ENCODE results near the gene CCDC17. TPM values are rescaled to one million over a fixed set of nuclear protein-coding genes. Genes with fewer than 3 reads are reported as not detected.
"Not testable (repeated sequence)": the region's sequence is repeated elsewhere in the genome, so short reads cannot be mapped to it uniquely, and the experiment has no call there.

CCDC17 gene
- total RNA-seq, 6 experiments from 2014 or later, result 0.81 to 3.1 (median 1.9) TPM

GRCh38 chr1:45607404-45608074, 16.3 kb downstream of the CCDC17 start:
- peaks cover 0 to 22% (median 0%) of the 10 kb centered on the region in 4 donors for H3K36me3 ChIP-seq
- intact Hi-C loops (cut with DNase I), result no loop called here
- no peak for DNase-seq
- H3K9me3 ChIP-seq, result no peaks in the 10 kb centered on the region
- peak in 2 of 4 donors; percentile 34 for ATAC-seq
- H3K4me3 ChIP-seq, result no peak overlapping the region
- H3K27ac ChIP-seq, result no peak overlapping the region
- no peaks in the 10 kb centered on the region for H3K27me3 ChIP-seq
- TF ChIP-seq CTCF (IDR thresholded peaks at IDR 0.05) (no peak), POLR2A (IDR thresholded peaks at IDR 0.05) (no peak)
- WGBS (ENCODE audit: insufficient coverage, low coverage, low lambda C conversion rate, missing lambda C conversion rate), result 62% methylated on average over 6 of the region's 6 CpGs
- H3K4me1 ChIP-seq, result no peaks in the 10 kb centered on the region

- H3K36me3 ChIP-seq, result peaks cover 0 to 22% (median 0%) of the 10 kb centered on the region in 4 donors
- ATAC-seq, result no peak
These were observed 19.6 kb downstream of the CCDC17 start for GRCh38 chr1:45604239-45604638.

GRCh38 chr1:45596765-45597164, 27.1 kb downstream of the CCDC17 start:
- intact Hi-C loops (cut with DNase I); DNase-seq; ATAC-seq; H3K27ac ChIP-seq; H3K4me1 ChIP-seq; H3K4me3 ChIP-seq; H3K9me3 ChIP-seq; H3K27me3 ChIP-seq: not testable (repeated sequence)
- 94% methylated on average over 6 of the region's 8 CpGs for WGBS (ENCODE audit: insufficient coverage, low coverage, low lambda C conversion rate, missing lambda C conversion rate)
- peaks cover 0 to 14% (median 4%) of the 10 kb centered on the region in 4 donors for H3K36me3 ChIP-seq

More at GRCh38 chr1:45604239-45604638, 19.6 kb downstream of the CCDC17 start:
- DNase-seq, result no peak
- WGBS (ENCODE audit: insufficient coverage, low coverage, low lambda C conversion rate, missing lambda C conversion rate), result 93% methylated on average over 2 of the region's 2 CpGs
- no peaks in the 10 kb centered on the region for H3K27me3 ChIP-seq
- H3K27ac ChIP-seq, result no peak overlapping the region
- no peaks in the 10 kb centered on the region for H3K4me1 ChIP-seq
- no peaks in the 10 kb centered on the region for H3K9me3 ChIP-seq
- H3K4me3 ChIP-seq, result no peak overlapping the region
- TF ChIP-seq CTCF (IDR thresholded peaks at IDR 0.05) (no peak), POLR2A (IDR thresholded peaks at IDR 0.05) (no peak)
- intact Hi-C loops (cut with DNase I), result no loop called here

- ATAC-seq (no peak), DNase-seq (no peak)
- H3K4me3 ChIP-seq, result no peak overlapping the region
- peaks cover 0 to 14% (median 4%) of the 10 kb centered on the region in 4 donors for H3K36me3 ChIP-seq
- peaks cover 0 to 6% (median 0%) of the 10 kb centered on the region in 4 donors for H3K4me1 ChIP-seq
- 80% methylated on average over 1 of the region's 4 CpGs for whole genome bisulfite sequencing (ENCODE audit: insufficient coverage, low coverage, low lambda C conversion rate, missing lambda C conversion rate)
- intact Hi-C loops (cut with DNase I), result no loop called here
- H3K9me3 ChIP-seq, result no peaks in the 10 kb centered on the region
- H3K27me3 ChIP-seq, result no peaks in the 10 kb centered on the region
- no peak for TF ChIP-seq CTCF (IDR thresholded peaks at IDR 0.05)
- no peak for TF ChIP-seq POLR2A (IDR thresholded peaks at IDR 0.05)
- H3K27ac ChIP-seq, result no peak overlapping the region
These were observed 29.4 kb downstream of the CCDC17 start for GRCh38 chr1:45594412-45594811.

GRCh38 chr1:45589861-45590260, 34.0 kb downstream of the CCDC17 start:
- TF ChIP-seq CTCF (IDR thresholded peaks at IDR 0.05) (no peak), POLR2A (IDR thresholded peaks at IDR 0.05) (no peak)
- Histone ChIP-seq H3K27me3 (no peaks in the 10 kb centered on the region), H3K9me3 (no peaks in the 10 kb centered on the region), H3K4me3 (no peak overlapping the region), H3K27ac (no peak overlapping the region), H3K36me3 (peaks cover 0 to 14% (median 4%) of the 10 kb centered on the region in 4 donors), H3K4me1 (peaks cover 0 to 15% (median 3%) of the 10 kb centered on the region in 4 donors)
- no peak for DNase-seq
- intact Hi-C loops (cut with DNase I), result no loop called here
- peak in 3 of 4 donors; percentile 7 to 10 (median 7) for ATAC-seq
- WGBS (ENCODE audit: insufficient coverage, low coverage, low lambda C conversion rate, missing lambda C conversion rate), result 13% methylated on average over 1 of the region's 1 CpG

All from right lobe of liver (tissue), 6 donors.